Left lung (tissue), 10 donors: Measurements from ENCODE around the gene PHACTR1. TPM values are rescaled to one million over a fixed set of nuclear protein-coding genes. Genes with fewer than 3 reads are reported as not detected.

ENCODE experiments used
- ATAC-seq: fragments of 200-7000 bp; cut with Tn5 transposase; one replicate; pipeline ENCODE4 v1.9.1; 2020; ENCODE audit warnings: moderate library complexity
- DNase-seq, 4 donors: peaks; one replicate each; pipeline ENCODE4 v3.0.0-alpha.2; 2013 to 2020
- H3K27ac ChIP-seq, 2 donors: fragments of 200-600 bp; sonication (generic) in 1 of 2; one replicate each; pipeline versions ENCODE4 v1.5.0 to v1.8.0; 2020 to 2021
- H3K27me3 ChIP-seq, 2 donors: fragments of 200-600 bp; sonication (generic) in 1 of 2; one replicate each; pipeline versions ENCODE4 v1.5.0 to v1.8.0; 2020 to 2021
- H3K36me3 ChIP-seq, 2 donors: fragments of 200-600 bp; sonication (generic) in 1 of 2; one replicate each; pipeline versions ENCODE4 v1.5.0 to v1.8.0; 2020 to 2021
- H3K4me1 ChIP-seq, 2 donors: fragments of 200-600 bp; one replicate each; pipeline ENCODE4 v1.8.0; 2021
- H3K4me3 ChIP-seq, 2 donors: fragments of 200-600 bp; sonication (generic) in 1 of 2; one replicate each; pipeline versions ENCODE4 v1.5.0 to v1.8.0; 2020 to 2021; ENCODE audit warnings: mild to moderate bottlenecking in 1 of 2
- H3K9me3 ChIP-seq, 2 donors: fragments of 200-600 bp; sonication (generic) in 1 of 2; one replicate each; pipeline versions ENCODE4 v1.5.0 to v1.8.0; 2020 to 2021
- CTCF ChIP-seq, 2 donors: fragments of 200-600 bp; sonication (generic) in 1 of 2; IDR thresholded peaks; one replicate each; pipeline versions ENCODE4 v1.5.0 to v1.8.0; 2021; ENCODE audit warnings: antibody characterized with exemption in 2 of 2
- intact Hi-C, 2 donors: fragments of 100-400 bp; cut with DNase I; formaldehyde crosslinking; loops; one replicate each; pipeline versions ENCODE4 v1.11.2 to v1.14.2; 2022
- polyA plus RNA-seq, 6 donors: library from polyadenylated mRNA; unstranded; fragments of 120-200 nt; gene quantifications; one replicate each; pipeline ENCODE4 v1.2.1, GENCODE V29; 2013; ENCODE audit not compliant: insufficient read length in 6 of 6
- total RNA-seq, 2 donors: library from RNA; stranded (reverse); fragmentation: NEBNext Ultra II Directional; extraction: Animal tissue kit (Norgen Biotek cat#: 25700); gene quantifications; one replicate each; pipeline ENCODE4 v1.2.1, GENCODE V29; 2021
- donor health status: DM: no; HTN: yes; CAD: no.
- donor health status: DM: no; HTN: no; CAD: no.

PHACTR1 gene
- total and polyA plus RNA-seq, 8 donors, result 12.1 to 53.3 (median 15.8) TPM

GRCh38 chr6:13089296-13089994 is 372.9 kb downstream of the PHACTR1 start:
- Histone ChIP-seq H3K36me3 (no peaks in the 10 kb centered on the region), H3K4me3 (no peak overlapping the region), H3K9me3 (no peaks in the 10 kb centered on the region), H3K4me1 (no peaks in the 10 kb centered on the region), H3K27ac (no peak overlapping the region), H3K27me3 (no peaks in the 10 kb centered on the region)
- no peak for ATAC-seq
- no peak for TF ChIP-seq CTCF (IDR thresholded peaks at IDR 0.05)
- DNase-seq, result no peak
- intact Hi-C loops, result no loop called here

- H3K9me3 ChIP-seq, result no peaks in the 10 kb centered on the region
- no peaks in the 10 kb centered on the region for H3K4me1 ChIP-seq
- TF ChIP-seq CTCF (IDR thresholded peaks at IDR 0.05), result no peak
- intact Hi-C loops, result no loop called here
- DNase-seq, result no peak
- ATAC-seq, result no peak
- H3K36me3 ChIP-seq, result no peaks in the 10 kb centered on the region
- no peak overlapping the region for H3K27ac ChIP-seq
- H3K27me3 ChIP-seq, result no peaks in the 10 kb centered on the region
- no peak overlapping the region for H3K4me3 ChIP-seq
These were observed 374.6 kb downstream of the PHACTR1 start for GRCh38 chr6:13091192-13091591.

GRCh38 chr6:13094781-13095425 is 378.3 kb downstream of the PHACTR1 start:
- Histone ChIP-seq H3K4me1 (no peaks in the 10 kb centered on the region), H3K36me3 (no peaks in the 10 kb centered on the region), H3K27me3 (no peaks in the 10 kb centered on the region), H3K27ac (no peak overlapping the region), H3K4me3 (no peak overlapping the region), H3K9me3 (no peaks in the 10 kb centered on the region)
- intact Hi-C loops, result no loop called here
- ATAC-seq (no peak), DNase-seq (no peak)
- TF ChIP-seq CTCF (IDR thresholded peaks at IDR 0.05), result no peak

- H3K4me3 ChIP-seq, result no peak overlapping the region
- intact Hi-C loops, result no loop called here
- DNase-seq, result no peak
- no peak overlapping the region for H3K27ac ChIP-seq
- H3K4me1 ChIP-seq, result no peaks in the 10 kb centered on the region
- H3K36me3 ChIP-seq, result no peaks in the 10 kb centered on the region
- no peak for ATAC-seq
- no peaks in the 10 kb centered on the region for H3K9me3 ChIP-seq
- H3K27me3 ChIP-seq, result no peaks in the 10 kb centered on the region
- TF ChIP-seq CTCF (IDR thresholded peaks at IDR 0.05), result no peak
These were observed 379.5 kb downstream of the PHACTR1 start for GRCh38 chr6:13096084-13096483.

GRCh38 chr6:13097454-13097853 is 380.9 kb downstream of the PHACTR1 start:
- intact Hi-C loops, result no loop called here
- no peak overlapping the region for H3K4me3 ChIP-seq
- TF ChIP-seq CTCF (IDR thresholded peaks at IDR 0.05), result no peak
- peaks cover 0 to 4% of the 10 kb centered on the region in 2 donors for H3K4me1 ChIP-seq
- DNase-seq (no peak), ATAC-seq (no peak)
- H3K9me3 ChIP-seq, result no peaks in the 10 kb centered on the region
- no peaks in the 10 kb centered on the region for H3K27me3 ChIP-seq
- H3K27ac ChIP-seq, result peak overlapping the region in 1 of 2 donors; percentile 10
- no peaks in the 10 kb centered on the region for H3K36me3 ChIP-seq
